Right lobe of liver (tissue), 6 donors: ENCODE results near the gene AFP. TPM values are rescaled to one million over a fixed set of nuclear protein-coding genes. Genes with fewer than 3 reads are reported as not detected.

ENCODE experiments used
- ATAC-seq, 4 donors: fragments of 200-7000 bp; cut with Tn5 transposase; one replicate each; pipeline ENCODE4 v1.9.1; 2020; ENCODE audit warnings: mild to moderate bottlenecking in 4 of 4, moderate library complexity in 4 of 4
- DNase-seq, 3 donors: peaks; one replicate each; pipeline ENCODE4 v3.0.0-alpha.2; 2020
- H3K27ac ChIP-seq, 3 donors: fragments of 200-600 bp; one replicate each; pipeline ENCODE4 v1.8.0; 2022
- H3K27me3 ChIP-seq, 2 donors: fragments of 200-600 bp; one replicate each; pipeline ENCODE4 v1.8.0; 2022
- H3K36me3 ChIP-seq, 4 donors: fragments of 200-600 bp; sonication (generic) in 1 of 4; one replicate each; pipeline versions ENCODE4 v1.5.1 to v1.8.0; 2017 to 2022; ENCODE audit warnings: control low read depth in 1 of 4
- H3K4me1 ChIP-seq, 4 donors: fragments of 200-600 bp; sonication (generic) in 1 of 4; one replicate each; pipeline versions ENCODE4 v1.5.1 to v1.8.0; 2017 to 2022; ENCODE audit warnings: control low read depth in 1 of 4
- H3K4me3 ChIP-seq, 3 donors: fragments of 200-600 bp; one replicate each; pipeline ENCODE4 v1.8.0; 2022
- H3K9me3 ChIP-seq, 4 donors: fragments of 200-600 bp; sonication (generic) in 1 of 4; one replicate each; pipeline versions ENCODE4 v1.5.1 to v1.8.0; 2017 to 2022; ENCODE audit warnings: control low read depth in 1 of 4
- POLR2A ChIP-seq: fragments of 450-650 bp; IDR thresholded peaks from one replicate; pipeline ENCODE4 v1.6.1; 2017; ENCODE audit warnings: antibody characterized with exemption, mild to moderate bottlenecking
- WGBS: methylation state at CpG from one replicate; pipeline ENCODE4 v1.1.6; 2018; ENCODE audit warnings: low coverage, low lambda C conversion rate; ENCODE audit not compliant: insufficient coverage; ENCODE audit errors: missing lambda C conversion rate; 5-methylcytosine and 5-hydroxymethylcytosine counted together
- intact Hi-C, 2 donors: fragments of 100-400 bp; cut with DNase I; formaldehyde crosslinking; loops; one replicate each; pipeline versions ENCODE4 v1.11.2 to v1.14.1; 2022
- total RNA-seq, 6 experiments: library from RNA; depleted of rRNA in 2 of 6; stranded (reverse); fragments of >200 nt in 2 of 6; fragmentation: NEBNext Ultra II Directional in 3 of 6; extraction: Animal tissue kit (Norgen Biotek cat#: 25700) in 3 of 6; gene quantifications; one replicate each; pipeline versions ENCODE4 v1.1.0 to v1.2.4, GENCODE V29; 2016 to 2023
- TF ChIP-seq, protein P1 (sequence below), 4 donors: fragments of 200-600 bp in 3 of 4; fragments of 450-650 bp in 1 of 4; IDR thresholded peaks; one replicate each; pipeline versions ENCODE4 v1.5.1 to v1.8.0; 2016 to 2022; ENCODE audit warnings: antibody characterized with exemption in 4 of 4, mild to moderate bottlenecking in 2 of 4
- donor health status: DM: no; HTN: yes; CAD: no.
- donor health status: DM: no; HTN: no; CAD: no.
- donor health status: DM: no; HTN: no; CAD: no.
- donor health status: DM: no; HTN: yes; CAD: no.
- donor health status: DM: no; HTN: yes; CAD: no.

The AFP gene
- total RNA-seq, 6 experiments from 2014 or later: 0.78 to 3.8 (median 3.4) TPM; not detected in 1

DNA sequence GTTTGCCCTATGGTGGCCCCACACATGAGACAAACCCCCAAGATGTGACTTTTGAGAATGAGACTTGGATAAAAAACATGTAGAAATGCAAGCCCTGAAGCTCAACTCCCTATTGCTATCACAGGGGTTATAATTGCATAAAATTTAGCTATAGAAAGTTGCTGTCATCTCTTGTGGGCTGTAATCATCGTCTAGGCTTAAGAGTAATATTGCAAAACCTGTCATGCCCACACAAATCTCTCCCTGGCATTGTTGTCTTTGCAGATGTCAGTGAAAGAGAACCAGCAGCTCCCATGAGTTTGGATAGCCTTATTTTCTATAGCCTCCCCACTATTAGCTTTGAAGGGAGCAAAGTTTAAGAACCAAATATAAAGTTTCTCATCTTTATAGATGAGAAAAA, 17.3 kb upstream of the AFP start:
- no peak overlapping the region for H3K27ac ChIP-seq
- no peak overlapping the region for H3K4me3 ChIP-seq
- intact Hi-C loops: no loop called here
- no peaks in the 10 kb centered on the region for H3K27me3 ChIP-seq
- no peaks in the 10 kb centered on the region for H3K4me1 ChIP-seq
- TF ChIP-seq, protein P1, sequence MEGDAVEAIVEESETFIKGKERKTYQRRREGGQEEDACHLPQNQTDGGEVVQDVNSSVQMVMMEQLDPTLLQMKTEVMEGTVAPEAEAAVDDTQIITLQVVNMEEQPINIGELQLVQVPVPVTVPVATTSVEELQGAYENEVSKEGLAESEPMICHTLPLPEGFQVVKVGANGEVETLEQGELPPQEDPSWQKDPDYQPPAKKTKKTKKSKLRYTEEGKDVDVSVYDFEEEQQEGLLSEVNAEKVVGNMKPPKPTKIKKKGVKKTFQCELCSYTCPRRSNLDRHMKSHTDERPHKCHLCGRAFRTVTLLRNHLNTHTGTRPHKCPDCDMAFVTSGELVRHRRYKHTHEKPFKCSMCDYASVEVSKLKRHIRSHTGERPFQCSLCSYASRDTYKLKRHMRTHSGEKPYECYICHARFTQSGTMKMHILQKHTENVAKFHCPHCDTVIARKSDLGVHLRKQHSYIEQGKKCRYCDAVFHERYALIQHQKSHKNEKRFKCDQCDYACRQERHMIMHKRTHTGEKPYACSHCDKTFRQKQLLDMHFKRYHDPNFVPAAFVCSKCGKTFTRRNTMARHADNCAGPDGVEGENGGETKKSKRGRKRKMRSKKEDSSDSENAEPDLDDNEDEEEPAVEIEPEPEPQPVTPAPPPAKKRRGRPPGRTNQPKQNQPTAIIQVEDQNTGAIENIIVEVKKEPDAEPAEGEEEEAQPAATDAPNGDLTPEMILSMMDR (IDR thresholded peaks at IDR 0.05): no peak
- TF ChIP-seq POLR2A: no peak
- DNase-seq (no peak), ATAC-seq (no peak)
- 0% methylated on average over 1 of the region's 1 CpG for WGBS
- no peaks in the 10 kb centered on the region for H3K9me3 ChIP-seq
- peaks cover 0 to 76% (median 37%) of the 10 kb centered on the region in 4 donors for H3K36me3 ChIP-seq

DNA sequence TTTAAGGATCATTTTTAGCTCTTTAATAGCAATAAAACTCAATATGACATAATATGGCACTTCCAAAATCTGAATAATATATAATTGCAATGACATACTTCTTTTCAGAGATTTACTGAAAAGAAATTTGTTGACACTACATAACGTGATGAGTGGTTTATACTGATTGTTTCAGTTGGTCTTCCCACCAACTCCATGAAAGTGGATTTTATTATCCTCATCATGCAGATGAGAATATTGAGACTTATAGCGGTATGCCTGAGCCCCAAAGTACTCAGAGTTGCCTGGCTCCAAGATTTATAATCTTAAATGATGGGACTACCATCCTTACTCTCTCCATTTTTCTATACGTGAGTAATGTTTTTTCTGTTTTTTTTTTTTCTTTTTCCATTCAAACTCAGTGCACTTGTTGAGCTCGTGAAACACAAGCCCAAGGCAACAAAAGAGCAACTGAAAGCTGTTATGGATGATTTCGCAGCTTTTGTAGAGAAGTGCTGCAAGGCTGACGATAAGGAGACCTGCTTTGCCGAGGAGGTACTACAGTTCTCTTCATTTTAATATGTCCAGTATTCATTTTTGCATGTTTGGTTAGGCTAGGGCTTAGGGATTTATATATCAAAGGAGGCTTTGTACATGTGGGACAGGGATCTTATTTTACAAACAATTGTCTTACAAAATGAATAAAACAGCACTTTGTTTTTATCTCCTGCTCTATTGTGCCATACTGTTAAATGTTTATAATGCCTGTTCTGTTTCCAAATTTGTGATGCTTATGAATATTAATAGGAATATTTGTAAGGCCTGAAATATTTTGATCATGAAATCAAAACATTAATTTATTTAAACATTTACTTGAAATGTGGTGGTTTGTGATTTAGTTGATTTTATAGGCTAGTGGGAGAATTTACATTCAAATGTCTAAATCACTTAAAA, 16.6 kb upstream of the AFP start:
- TF ChIP-seq, protein P1 (IDR thresholded peaks at IDR 0.05): no peak
- peak; percentile 27 for TF ChIP-seq POLR2A
- Histone ChIP-seq H3K27me3 (no peaks in the 10 kb centered on the region), H3K4me1 (no peaks in the 10 kb centered on the region), H3K9me3 (no peaks in the 10 kb centered on the region), H3K4me3 (no peak overlapping the region), H3K36me3 (peaks cover 0 to 69% (median 34%) of the 10 kb centered on the region in 4 donors), H3K27ac (no peak overlapping the region)
- ATAC-seq (no peak), DNase-seq (no peak)
- intact Hi-C loops: no loop called here
- 36% methylated on average over 7 of the region's 7 CpGs for WGBS

DNA sequence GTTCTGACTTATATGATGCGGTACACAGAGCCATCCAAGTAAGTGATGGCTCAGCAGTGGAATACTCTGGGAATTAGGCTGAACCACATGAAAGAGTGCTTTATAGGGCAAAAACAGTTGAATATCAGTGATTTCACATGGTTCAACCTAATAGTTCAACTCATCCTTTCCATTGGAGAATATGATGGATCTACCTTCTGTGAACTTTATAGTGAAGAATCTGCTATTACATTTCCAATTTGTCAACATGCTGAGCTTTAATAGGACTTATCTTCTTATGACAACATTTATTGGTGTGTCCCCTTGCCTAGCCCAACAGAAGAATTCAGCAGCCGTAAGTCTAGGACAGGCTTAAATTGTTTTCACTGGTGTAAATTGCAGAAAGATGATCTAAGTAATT, 15.4 kb upstream of the AFP start:
- TF ChIP-seq POLR2A: peak; percentile 63
- TF ChIP-seq, protein P1 (IDR thresholded peaks at IDR 0.05): no peak
- DNase-seq (no peak), ATAC-seq (peak; percentile 6 to 45 (median 7))
- WGBS: 27% methylated on average over 2 of the region's 2 CpGs
- no peaks in the 10 kb centered on the region for H3K9me3 ChIP-seq
- peaks cover 0 to 57% (median 27%) of the 10 kb centered on the region in 4 donors for H3K36me3 ChIP-seq
- H3K27me3 ChIP-seq: no peaks in the 10 kb centered on the region
- no peak overlapping the region for H3K4me3 ChIP-seq
- no peaks in the 10 kb centered on the region for H3K4me1 ChIP-seq
- intact Hi-C loops: no loop called here
- H3K27ac ChIP-seq: no peak overlapping the region

DNA sequence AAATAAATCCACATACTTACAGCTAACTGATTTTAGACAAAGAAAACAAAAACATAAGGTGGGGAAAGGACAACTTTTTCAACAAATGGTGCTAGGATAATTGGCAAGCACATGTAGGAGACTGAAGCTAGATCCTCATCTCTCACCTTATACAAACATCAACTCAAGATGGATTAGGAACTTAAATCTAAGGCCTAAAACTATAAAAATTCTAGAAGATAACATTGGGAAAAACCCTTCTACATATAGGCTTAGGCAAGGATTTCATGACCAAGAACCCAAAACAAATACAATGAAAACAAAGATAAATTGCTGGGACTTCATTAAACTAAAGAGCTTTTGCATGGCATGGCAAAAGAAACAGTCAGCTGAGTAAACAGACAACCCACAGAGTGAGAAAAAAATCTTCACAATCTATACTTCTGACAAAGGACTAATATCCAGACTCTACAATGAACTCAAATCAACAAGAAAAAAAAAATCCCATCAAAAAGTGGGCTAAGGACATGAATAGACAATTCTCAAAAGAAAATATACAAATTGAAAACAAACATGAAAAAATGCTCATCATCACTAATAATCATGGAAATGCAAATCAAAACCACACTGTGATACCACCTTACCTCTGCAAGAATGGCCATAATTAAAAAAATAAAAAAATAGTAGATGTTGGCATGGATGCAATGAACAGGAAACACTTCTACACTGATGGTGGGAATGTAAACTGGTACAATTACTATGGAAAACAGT, 14.1 kb upstream of the AFP start:
- peak in 3 of 4 donors; percentile 5 to 21 (median 8) for ATAC-seq
- Histone ChIP-seq H3K4me1 (no peaks in the 10 kb centered on the region), H3K36me3 (peaks cover 0 to 44% (median 21%) of the 10 kb centered on the region in 4 donors), H3K27me3 (no peaks in the 10 kb centered on the region), H3K4me3 (no peak overlapping the region), H3K27ac (no peak overlapping the region), H3K9me3 (no peaks in the 10 kb centered on the region)
- DNase-seq: no peak
- intact Hi-C loops: no loop called here
- TF ChIP-seq POLR2A: peak; percentile 80
- TF ChIP-seq, protein P1 (IDR thresholded peaks at IDR 0.05): peak in 1 of 4 donors; percentile 4
